Measurements from ENCODE around the gene TMEM121B.

Gene TMEM121B

DNA sequence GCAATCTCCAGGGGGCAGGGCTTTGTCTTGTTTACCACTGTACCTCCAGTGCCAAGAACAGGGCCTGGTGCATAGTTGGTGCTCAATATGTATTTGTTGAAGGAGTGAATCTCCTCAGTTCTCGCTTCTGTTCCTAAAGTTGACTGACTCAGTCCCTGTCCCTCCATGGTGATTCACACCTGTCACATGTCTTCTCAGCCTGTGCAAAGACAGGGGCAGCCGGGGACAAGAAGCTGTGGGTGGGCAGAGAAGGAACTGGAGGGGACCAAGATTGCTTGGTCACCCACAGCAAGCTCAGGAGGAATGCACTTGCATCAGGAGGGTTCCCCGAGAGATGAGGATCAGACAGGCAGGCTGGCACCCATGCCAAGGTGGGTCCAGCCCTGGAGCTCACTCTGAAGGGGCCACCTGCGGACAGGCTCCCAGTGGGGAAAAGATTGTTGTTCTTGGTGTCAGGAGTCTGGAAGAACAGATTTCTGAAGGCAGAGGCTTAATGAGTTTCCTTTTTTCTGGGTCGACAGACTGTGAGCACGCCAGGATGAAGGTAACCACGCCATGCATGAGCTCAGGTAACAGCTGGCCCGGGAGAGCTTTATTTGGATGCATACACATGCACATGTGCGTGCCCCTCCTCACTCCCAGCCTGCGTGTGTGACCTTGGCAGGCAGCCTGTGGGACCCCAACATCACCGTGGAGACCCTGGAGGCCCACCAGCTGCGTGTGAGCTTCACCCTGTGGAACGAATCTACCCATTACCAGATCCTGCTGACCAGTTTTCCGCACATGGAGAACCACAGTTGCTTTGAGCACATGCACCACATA, 19.5 kb downstream of the TMEM121B start:
- in situ Hi-C loops (cut with HindIII; ENCODE audit: low pct_ligation_motif_present, low pct_unique_long_range_greater_than_20kb, low sequenced_read_pairs), result no loop called here

DNA sequence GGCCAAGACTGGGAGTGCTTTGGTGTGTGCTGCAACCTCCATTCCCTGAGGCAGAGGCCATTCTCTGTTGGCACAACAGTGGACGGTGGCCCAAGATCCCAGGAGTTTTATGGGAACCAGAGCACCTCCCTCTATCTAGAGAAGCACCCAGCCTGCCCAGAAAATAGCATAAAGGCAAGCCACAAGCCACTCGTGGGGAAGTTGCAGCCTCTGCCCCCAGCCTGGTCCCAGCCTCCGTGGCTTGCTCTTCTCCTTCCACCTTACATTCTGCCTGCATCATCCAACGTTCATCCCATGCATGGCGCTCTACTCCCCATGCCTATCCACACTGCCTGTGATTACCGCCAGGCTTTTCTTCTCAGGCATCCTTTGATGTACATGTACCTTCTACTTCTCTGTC, 20.5 kb downstream of the TMEM121B start:
- in situ Hi-C loops (cut with HindIII; ENCODE audit: low pct_ligation_motif_present, low pct_unique_long_range_greater_than_20kb, low sequenced_read_pairs), result no loop called here

More for the DNA sequence above, 19.5 kb downstream of the TMEM121B start:
- no peak for DNase-seq

GRCh38 chr22:17098379-17098819, 22.8 kb downstream of the TMEM121B start:
- in situ Hi-C loops (cut with HindIII; ENCODE audit: low pct_ligation_motif_present, low pct_unique_long_range_greater_than_20kb, low sequenced_read_pairs), result no loop called here

More for the DNA sequence above, 20.5 kb downstream of the TMEM121B start:
- DNase-seq, result no peak

GRCh38 chr22:17097701-17098100, 23.5 kb downstream of the TMEM121B start:
- in situ Hi-C loops (cut with HindIII; ENCODE audit: low pct_ligation_motif_present, low pct_unique_long_range_greater_than_20kb, low sequenced_read_pairs), result no loop called here
- no peak for DNase-seq

More at GRCh38 chr22:17098379-17098819, 22.8 kb downstream of the TMEM121B start:
- no peak for DNase-seq

DNA sequence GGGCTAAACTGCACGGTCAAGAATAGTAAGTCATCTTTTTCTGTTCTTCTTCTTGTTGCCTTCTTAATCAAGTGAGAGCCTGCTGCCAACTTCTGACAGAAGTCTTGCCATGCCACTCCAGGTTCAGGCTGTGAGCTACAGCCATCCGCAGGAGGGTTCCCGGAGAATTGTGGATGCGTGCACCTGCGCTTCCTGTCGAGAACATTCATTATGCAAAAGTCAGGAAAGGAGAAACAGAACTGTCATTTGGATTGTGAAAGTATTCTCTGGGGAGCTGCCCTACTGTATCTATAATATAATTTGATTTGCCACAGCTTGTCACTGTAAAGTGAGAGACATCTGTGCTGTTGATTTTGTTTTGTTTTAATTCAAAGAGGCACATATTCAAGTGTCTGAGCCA, 24.1 kb downstream of the TMEM121B start:
- in situ Hi-C loops (cut with HindIII; ENCODE audit: low pct_ligation_motif_present, low pct_unique_long_range_greater_than_20kb, low sequenced_read_pairs), result no loop called here
- DNase-seq, result no peak

DNA sequence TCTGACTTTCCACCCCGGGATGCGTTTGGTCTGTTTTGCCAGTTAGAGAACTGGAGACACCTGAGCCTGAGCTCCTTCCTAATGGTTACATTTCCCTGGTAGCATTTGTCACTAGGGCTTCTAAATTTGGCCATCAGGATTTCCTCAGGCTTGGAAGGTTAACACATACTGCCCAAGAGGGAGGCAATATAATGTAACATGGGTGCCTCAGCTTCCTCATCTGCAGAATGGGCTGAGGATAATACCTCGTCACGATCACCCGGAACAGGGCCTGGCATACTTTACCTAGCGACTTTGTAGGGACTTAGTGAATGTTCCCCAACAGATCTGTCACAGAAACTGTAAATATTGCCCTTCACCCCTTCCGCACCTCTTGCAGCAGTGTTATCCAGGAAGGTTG, 25.1 kb downstream of the TMEM121B start:
- in situ Hi-C loops (cut with HindIII; ENCODE audit: low pct_ligation_motif_present, low pct_unique_long_range_greater_than_20kb, low sequenced_read_pairs), result no loop called here
- DNase-seq, result no peak

DNA sequence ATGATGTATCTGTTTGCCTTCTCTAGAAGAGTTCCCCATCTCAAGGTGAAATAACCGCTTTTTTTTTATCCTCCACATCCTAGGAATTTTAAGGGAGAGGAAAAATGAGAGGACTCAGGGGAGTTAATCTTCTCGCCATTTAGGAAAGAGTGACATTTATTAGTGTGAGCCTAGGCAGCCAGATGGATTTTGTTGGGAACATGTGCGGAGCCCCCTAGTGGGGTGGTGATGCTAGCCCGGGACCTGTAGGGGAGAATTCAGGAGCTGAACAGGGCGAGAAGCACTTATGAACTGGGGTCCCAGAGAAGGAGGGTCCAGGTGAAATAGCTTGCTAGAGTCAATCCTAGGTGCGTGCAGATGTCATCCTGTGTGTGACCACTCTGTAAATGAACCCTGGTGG, 25.6 kb downstream of the TMEM121B start:
- in situ Hi-C loops (cut with HindIII; ENCODE audit: low pct_ligation_motif_present, low pct_unique_long_range_greater_than_20kb, low sequenced_read_pairs), result no loop called here

DNA sequence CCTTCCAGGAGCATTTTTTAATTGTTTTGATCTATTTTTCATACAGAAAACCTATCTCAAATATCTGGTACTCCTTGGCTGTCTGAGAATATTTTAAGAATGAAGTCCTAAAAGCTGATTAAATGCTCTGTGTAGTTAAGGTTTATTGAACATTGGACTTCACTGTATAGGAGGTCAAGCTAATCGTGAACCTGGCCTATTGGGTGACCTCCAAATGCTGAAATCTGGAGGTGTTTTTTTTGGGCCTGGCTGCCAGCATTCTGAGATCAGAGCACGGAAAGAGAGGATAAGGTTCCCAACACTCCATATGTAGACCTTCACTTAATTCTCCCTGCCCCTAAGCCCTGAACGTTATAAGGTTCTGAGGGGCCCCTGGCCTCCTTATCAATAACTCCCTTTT, 28.1 kb downstream of the TMEM121B start:
- in situ Hi-C loops (cut with HindIII; ENCODE audit: low pct_ligation_motif_present, low pct_unique_long_range_greater_than_20kb, low sequenced_read_pairs), result no loop called here
- no peak for DNase-seq

More for the DNA sequence above, 25.6 kb downstream of the TMEM121B start:
- peak; percentile 15 for DNase-seq

- in situ Hi-C loops (cut with HindIII; ENCODE audit: low pct_ligation_motif_present, low pct_unique_long_range_greater_than_20kb, low sequenced_read_pairs), result no loop called here
Observed at GRCh38 chr22:17091851-17092250, 29.3 kb downstream of the TMEM121B start.

GRCh38 chr22:17090550-17090949, 30.6 kb downstream of the TMEM121B start:
- in situ Hi-C loops (cut with HindIII; ENCODE audit: low pct_ligation_motif_present, low pct_unique_long_range_greater_than_20kb, low sequenced_read_pairs), result no loop called here
- no peak for DNase-seq

More at GRCh38 chr22:17091851-17092250, 29.3 kb downstream of the TMEM121B start:
- DNase-seq, result no peak

DNA sequence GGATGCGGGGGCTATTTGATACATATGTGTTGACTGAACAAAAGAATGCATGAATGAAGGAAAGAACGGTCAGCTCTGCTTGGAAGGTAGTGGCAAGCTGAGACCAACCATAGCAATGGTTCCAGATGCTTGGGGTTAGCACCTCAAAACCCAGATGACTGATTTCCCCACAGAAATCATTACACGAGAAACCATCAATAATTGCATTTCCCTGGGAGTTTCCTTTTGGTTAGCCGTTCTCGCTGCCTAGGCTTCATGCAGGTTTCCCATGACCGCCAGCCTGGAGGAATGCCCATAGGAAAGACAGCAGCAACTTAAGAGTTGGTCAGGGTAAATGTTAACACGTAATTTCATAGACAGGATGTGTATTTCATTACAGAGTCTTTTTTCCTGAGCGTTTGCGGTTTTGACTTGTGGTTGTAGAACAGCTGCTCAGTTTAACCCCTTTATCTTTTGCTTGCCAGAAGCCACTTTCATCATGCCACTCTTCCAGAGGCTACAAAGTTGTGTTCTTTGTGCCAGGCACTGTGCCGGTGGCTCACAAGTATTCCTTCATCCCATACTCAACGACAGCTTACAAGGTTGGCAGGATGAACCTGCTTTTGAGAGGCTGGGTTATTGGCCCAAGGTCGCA, 33.5 kb downstream of the TMEM121B start:
- DNase-seq, result no peak
- in situ Hi-C loops (cut with HindIII; ENCODE audit: low pct_ligation_motif_present, low pct_unique_long_range_greater_than_20kb, low sequenced_read_pairs), result no loop called here

DNA sequence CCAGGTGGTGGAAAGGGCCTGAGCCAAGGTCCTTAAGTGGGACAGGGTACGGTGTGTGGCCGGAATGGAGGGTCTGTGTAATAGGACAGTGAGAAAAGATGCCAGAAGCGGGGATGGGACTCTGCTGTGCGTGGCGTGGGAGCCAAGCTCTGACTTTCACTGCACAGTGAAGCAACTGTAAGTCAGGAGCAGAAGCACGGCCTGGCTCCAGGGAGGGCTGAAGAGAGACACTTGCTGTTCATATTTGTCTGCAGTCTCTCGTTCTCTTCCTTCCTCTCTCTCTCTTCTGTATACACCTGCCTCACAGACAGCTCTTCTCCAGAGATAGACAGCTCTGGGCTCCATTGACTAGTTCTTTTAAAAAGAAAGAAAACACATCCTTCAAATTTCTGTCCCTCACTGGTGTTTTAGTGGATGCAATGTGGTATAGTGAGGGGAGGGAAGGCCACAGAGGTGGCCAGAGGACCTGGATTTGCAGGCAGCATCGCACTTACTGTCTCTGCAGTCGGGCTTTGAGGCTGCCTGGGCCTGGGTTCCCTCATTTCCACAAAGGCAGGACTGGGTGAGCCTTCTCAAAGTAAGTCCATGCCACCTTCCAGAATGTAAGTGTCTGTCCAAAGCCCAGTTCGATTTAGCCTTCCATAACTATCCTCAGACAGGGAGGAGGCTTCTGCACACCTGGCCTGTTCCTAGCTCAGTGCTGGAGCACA, 34.2 kb downstream of the TMEM121B start:
- in situ Hi-C loops (cut with HindIII; ENCODE audit: low pct_ligation_motif_present, low pct_unique_long_range_greater_than_20kb, low sequenced_read_pairs), result no loop called here

DNA sequence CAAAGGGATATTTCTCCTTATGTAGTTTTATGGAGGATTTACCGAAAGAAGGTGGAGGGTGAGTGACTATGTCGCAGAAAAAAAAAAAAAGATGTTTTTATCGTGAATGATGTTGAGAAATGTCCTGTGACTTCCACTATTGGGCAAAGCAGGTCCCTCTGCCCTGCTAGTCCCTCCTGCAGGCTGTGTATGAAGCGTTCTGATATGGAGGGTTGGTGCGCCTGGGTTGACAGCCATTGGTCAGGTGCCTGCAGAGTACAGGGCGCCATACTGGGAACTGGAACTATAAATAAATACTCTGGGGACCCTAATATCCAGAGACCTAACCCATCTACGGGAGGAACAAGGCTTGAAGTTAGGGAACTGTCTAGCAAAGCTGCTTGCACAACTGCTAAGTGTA, 34.9 kb downstream of the TMEM121B start:
- DNase-seq, result no peak
- in situ Hi-C loops (cut with HindIII; ENCODE audit: low pct_ligation_motif_present, low pct_unique_long_range_greater_than_20kb, low sequenced_read_pairs), result no loop called here

More for the DNA sequence above, 34.2 kb downstream of the TMEM121B start:
- no peak for DNase-seq

GRCh38 chr22:17085277-17086181, 35.6 kb downstream of the TMEM121B start:
- no peak for DNase-seq

DNA sequence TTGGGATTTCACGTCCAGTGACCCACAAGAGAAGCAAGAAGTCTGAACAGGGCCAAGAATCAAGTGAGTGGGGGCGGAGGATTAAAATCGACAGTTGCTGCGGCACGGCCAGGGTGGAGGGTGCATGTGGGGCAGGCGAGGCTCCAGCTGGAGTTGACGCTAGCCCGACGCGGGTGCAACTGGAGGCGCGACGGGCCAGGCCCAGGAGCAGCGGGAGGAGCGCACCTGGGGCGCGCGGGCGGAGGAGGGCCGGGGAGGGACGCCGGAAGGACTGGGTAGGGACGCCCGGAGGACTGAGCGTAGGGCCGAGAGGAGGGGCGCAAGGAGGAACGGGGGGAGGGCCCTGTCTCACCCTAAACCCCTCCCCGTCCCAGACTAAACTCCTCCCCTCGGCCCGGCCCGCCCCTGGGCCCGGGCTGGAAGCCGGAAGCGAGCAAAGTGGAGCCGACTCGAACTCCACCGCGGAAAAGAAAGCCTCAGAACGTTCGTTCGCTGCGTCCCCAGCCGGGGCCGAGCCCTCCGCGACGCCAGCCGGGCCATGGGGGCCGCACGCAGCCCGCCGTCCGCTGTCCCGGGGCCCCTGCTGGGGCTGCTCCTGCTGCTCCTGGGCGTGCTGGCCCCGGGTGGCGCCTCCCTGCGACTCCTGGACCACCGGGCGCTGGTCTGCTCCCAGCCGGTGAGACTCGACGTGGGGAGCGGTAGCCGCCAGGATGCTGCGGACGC, 36.4 kb downstream of the TMEM121B start, which contains the start of gene IL17RA:
Gene IL17RA (plus strand): TSS at position 447 of the 723 bp plus-strand sequence. CDS start 92 bp downstream, at position 539.
- peak; percentile 86 for DNase-seq
- in situ Hi-C loops (cut with HindIII; ENCODE audit: low pct_ligation_motif_present, low pct_unique_long_range_greater_than_20kb, low sequenced_read_pairs), result no loop called here

More at GRCh38 chr22:17085277-17086181, 35.6 kb downstream of the TMEM121B start:
- in situ Hi-C loops (cut with HindIII; ENCODE audit: low pct_ligation_motif_present, low pct_unique_long_range_greater_than_20kb, low sequenced_read_pairs), result no loop called here

DNA sequence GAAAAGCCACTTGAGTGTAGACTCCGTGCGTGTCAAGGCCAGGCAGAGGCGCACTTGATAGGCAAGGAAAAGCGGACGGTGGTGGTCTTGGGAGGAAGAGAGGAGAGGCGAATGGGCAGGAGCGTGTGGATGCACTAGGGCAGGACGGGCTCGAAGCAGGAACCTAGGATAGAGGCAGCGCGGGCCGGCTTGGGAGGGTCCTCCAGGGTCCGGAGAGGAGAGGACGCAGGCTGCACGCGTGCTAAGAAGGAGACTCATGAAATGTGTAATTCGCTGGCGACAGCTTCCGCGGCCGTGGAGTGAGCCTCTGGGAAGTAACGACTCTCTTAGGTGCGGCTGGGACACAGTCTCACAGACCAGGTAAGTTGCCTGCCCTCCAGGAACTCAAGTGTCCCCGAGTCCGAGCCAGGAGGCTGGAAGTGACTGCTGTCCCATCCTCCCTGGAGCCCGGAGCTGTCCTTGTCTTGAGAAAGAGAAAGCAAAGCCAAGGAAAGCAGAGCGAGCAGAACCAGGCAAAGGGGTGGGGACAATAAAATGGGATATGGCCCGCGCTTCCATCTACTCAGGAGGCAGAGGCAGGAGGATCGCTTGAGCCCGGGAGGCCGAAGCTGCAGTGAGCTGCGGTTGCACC, 37.2 kb downstream of the TMEM121B start:
- DNase-seq, result no peak
- in situ Hi-C loops (cut with HindIII; ENCODE audit: low pct_ligation_motif_present, low pct_unique_long_range_greater_than_20kb, low sequenced_read_pairs), result no loop called here

- DNase-seq, result no peak
Observed at GRCh38 chr22:17083255-17083654, 37.9 kb downstream of the TMEM121B start.

More at GRCh38 chr22:17083255-17083654, 37.9 kb downstream of the TMEM121B start:
- in situ Hi-C loops (cut with HindIII; ENCODE audit: low pct_ligation_motif_present, low pct_unique_long_range_greater_than_20kb, low sequenced_read_pairs), result no loop called here
